Uterus (tissue), 4 donors: ENCODE data around the gene SLC5A8. TPM values are rescaled to one million over a fixed set of nuclear protein-coding genes. Genes with fewer than 3 reads are reported as not detected.

Experiments used
- DNase-seq, 2 donors: peaks; one replicate each; pipeline ENCODE4 v3.0.0-alpha.2; 2019 to 2020
- H3K27ac ChIP-seq, 2 donors: fragments of 200-600 bp; sonication (generic); 1 replicate in 1 of 2; 2 replicates in 1 of 2; pipeline ENCODE4 v1.5.1; 2016 to 2018
- H3K27me3 ChIP-seq, 2 donors: fragments of 200-600 bp; sonication (generic); one replicate each; pipeline ENCODE4 v1.5.1; 2018 to 2019; ENCODE audit warnings: control low read depth in 1 of 2
- H3K36me3 ChIP-seq, 2 donors: fragments of 200-600 bp; sonication (generic); one replicate each; pipeline ENCODE4 v1.5.1; 2019; ENCODE audit warnings: control low read depth in 1 of 2
- H3K4me1 ChIP-seq, 2 donors: fragments of 200-600 bp; sonication (generic); one replicate each; pipeline ENCODE4 v1.5.1; 2018 to 2019; ENCODE audit warnings: control low read depth in 1 of 2
- H3K4me3 ChIP-seq, 2 donors: fragments of 200-600 bp; sonication (generic); 1 replicate in 1 of 2; 2 replicates in 1 of 2; pipeline ENCODE4 v1.5.1; 2018 to 2019; ENCODE audit warnings: mild to moderate bottlenecking in 1 of 2
- H3K9me3 ChIP-seq, 2 donors: fragments of 200-600 bp; sonication (generic); one replicate each; pipeline ENCODE4 v1.5.1; 2019; ENCODE audit warnings: control low read depth in 1 of 2
- CTCF ChIP-seq, 4 experiments: fragments of 200-600 bp in 2 of 4; fragments of 450-650 bp in 2 of 4; sonication (generic) in 2 of 4; IDR thresholded peaks; one replicate each; pipeline ENCODE4 v1.5.1; 2016 to 2019; ENCODE audit warnings: antibody characterized with exemption in 4 of 4, mild to moderate bottlenecking in 2 of 4, moderate library complexity in 1 of 4
- POLR2A ChIP-seq, 2 donors: fragments of 450-650 bp; IDR thresholded peaks; one replicate each; pipeline ENCODE4 v1.6.1; 2016; ENCODE audit warnings: antibody characterized with exemption in 2 of 2, mild to moderate bottlenecking in 1 of 2, moderate library complexity in 1 of 2
- intact Hi-C: fragments of 100-400 bp; cut with DNase I; formaldehyde crosslinking; loops from one replicate; pipeline ENCODE4 v1.15.1; 2023; ENCODE audit warnings: low total_unique reads
- total RNA-seq, 4 donors: library from RNA; depleted of rRNA in 3 of 4; stranded (reverse); fragments of >200 nt in 3 of 4; gene quantifications; one replicate each; pipeline versions ENCODE4 v1.1.0 to v1.2.4, GENCODE V29; 2014 to 2023
- donor health status: DM: yes; HTN: yes; CAD: no.

SLC5A8 gene
- total RNA-seq, 4 donors from 2014 or later, result 0.14 TPM; not detected in 3

DNA sequence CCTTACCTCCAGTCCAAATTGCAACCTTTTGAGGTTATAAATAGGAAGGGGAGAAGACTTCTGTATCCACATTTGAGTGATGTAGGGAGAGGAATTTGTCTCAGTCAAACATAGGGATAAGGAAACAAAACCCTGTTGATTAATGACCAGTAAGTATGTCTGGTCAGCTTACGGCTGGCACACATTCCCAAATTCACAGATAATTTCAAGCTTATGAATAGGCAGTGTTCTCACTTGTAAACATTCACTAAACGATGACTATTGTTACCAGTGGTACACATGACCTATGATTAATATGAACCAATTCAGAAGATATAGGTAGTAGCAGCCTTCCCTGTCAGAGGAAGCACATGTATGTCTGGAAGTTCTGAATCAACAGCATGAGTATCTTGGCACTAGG, 33.0 kb upstream of the SLC5A8 start:
- Histone ChIP-seq H3K27me3 (no peaks in the 10 kb centered on the region), H3K36me3 (no peaks in the 10 kb centered on the region), H3K9me3 (no peaks in the 10 kb centered on the region), H3K27ac (no peak overlapping the region), H3K4me3 (no peak overlapping the region), H3K4me1 (no peaks in the 10 kb centered on the region)
- TF ChIP-seq CTCF (IDR thresholded peaks at IDR 0.05) (no peak), POLR2A (IDR thresholded peaks at IDR 0.05) (no peak)
- no peak for DNase-seq
- intact Hi-C loops, result no loop called here

- Histone ChIP-seq H3K36me3 (no peaks in the 10 kb centered on the region), H3K4me1 (no peaks in the 10 kb centered on the region), H3K27me3 (no peaks in the 10 kb centered on the region), H3K9me3 (no peaks in the 10 kb centered on the region), H3K4me3 (no peak overlapping the region), H3K27ac (no peak overlapping the region)
- intact Hi-C loops, result no loop called here
- TF ChIP-seq CTCF (IDR thresholded peaks at IDR 0.05) (no peak), POLR2A (IDR thresholded peaks at IDR 0.05) (no peak)
- no peak for DNase-seq
Measured at GRCh38 chr12:101238800-101239329, 28.8 kb upstream of the SLC5A8 start.

GRCh38 chr12:101238306-101238705, 28.3 kb upstream of the SLC5A8 start:
- Histone ChIP-seq H3K9me3 (no peaks in the 10 kb centered on the region), H3K27ac (no peak overlapping the region), H3K36me3 (no peaks in the 10 kb centered on the region), H3K4me1 (no peaks in the 10 kb centered on the region), H3K27me3 (no peaks in the 10 kb centered on the region), H3K4me3 (no peak overlapping the region)
- intact Hi-C loops, result no loop called here
- DNase-seq, result no peak
- TF ChIP-seq CTCF (IDR thresholded peaks at IDR 0.05), result no peak
- no peak for TF ChIP-seq POLR2A (IDR thresholded peaks at IDR 0.05)

GRCh38 chr12:101235686-101236085, 25.6 kb upstream of the SLC5A8 start:
- Histone ChIP-seq H3K4me3 (no peak overlapping the region), H3K36me3 (no peaks in the 10 kb centered on the region), H3K4me1 (no peaks in the 10 kb centered on the region), H3K27me3 (no peaks in the 10 kb centered on the region), H3K27ac (no peak overlapping the region), H3K9me3 (no peaks in the 10 kb centered on the region)
- no peak for DNase-seq
- no peak for TF ChIP-seq CTCF (IDR thresholded peaks at IDR 0.05)
- no peak for TF ChIP-seq POLR2A (IDR thresholded peaks at IDR 0.05)
- intact Hi-C loops, result no loop called here

- no peak for TF ChIP-seq POLR2A (IDR thresholded peaks at IDR 0.05)
- no peak for TF ChIP-seq CTCF (IDR thresholded peaks at IDR 0.05)
- Histone ChIP-seq H3K4me3 (no peak overlapping the region), H3K36me3 (no peaks in the 10 kb centered on the region), H3K9me3 (no peaks in the 10 kb centered on the region), H3K4me1 (no peaks in the 10 kb centered on the region), H3K27ac (no peak overlapping the region), H3K27me3 (no peaks in the 10 kb centered on the region)
- DNase-seq, result no peak
- intact Hi-C loops, result no loop called here
Measured at GRCh38 chr12:101231636-101232035, 21.6 kb upstream of the SLC5A8 start.
